Uterus (tissue), 4 donors: ENCODE data around the gene ZC3H7A. TPM values are rescaled to one million over a fixed set of nuclear protein-coding genes. Genes with fewer than 3 reads are reported as not detected.

Source experiments
- DNase-seq, 2 donors: peaks; one replicate each; pipeline ENCODE4 v3.0.0-alpha.2; 2019 to 2020
- H3K27ac ChIP-seq, 2 donors: fragments of 200-600 bp; sonication (generic); 1 replicate in 1 of 2; 2 replicates in 1 of 2; pipeline ENCODE4 v1.5.1; 2016 to 2018
- H3K27me3 ChIP-seq, 2 donors: fragments of 200-600 bp; sonication (generic); one replicate each; pipeline ENCODE4 v1.5.1; 2018 to 2019; ENCODE audit warnings: control low read depth in 1 of 2
- H3K36me3 ChIP-seq, 2 donors: fragments of 200-600 bp; sonication (generic); one replicate each; pipeline ENCODE4 v1.5.1; 2019; ENCODE audit warnings: control low read depth in 1 of 2
- H3K4me1 ChIP-seq, 2 donors: fragments of 200-600 bp; sonication (generic); one replicate each; pipeline ENCODE4 v1.5.1; 2018 to 2019; ENCODE audit warnings: control low read depth in 1 of 2
- H3K4me3 ChIP-seq, 2 donors: fragments of 200-600 bp; sonication (generic); 1 replicate in 1 of 2; 2 replicates in 1 of 2; pipeline ENCODE4 v1.5.1; 2018 to 2019; ENCODE audit warnings: mild to moderate bottlenecking in 1 of 2
- H3K9me3 ChIP-seq, 2 donors: fragments of 200-600 bp; sonication (generic); one replicate each; pipeline ENCODE4 v1.5.1; 2019; ENCODE audit warnings: control low read depth in 1 of 2
- CTCF ChIP-seq, 4 experiments: fragments of 200-600 bp in 2 of 4; fragments of 450-650 bp in 2 of 4; sonication (generic) in 2 of 4; IDR thresholded peaks; one replicate each; pipeline ENCODE4 v1.5.1; 2016 to 2019; ENCODE audit warnings: antibody characterized with exemption in 4 of 4, mild to moderate bottlenecking in 2 of 4, moderate library complexity in 1 of 4
- POLR2A ChIP-seq, 2 donors: fragments of 450-650 bp; IDR thresholded peaks; one replicate each; pipeline ENCODE4 v1.6.1; 2016; ENCODE audit warnings: antibody characterized with exemption in 2 of 2, mild to moderate bottlenecking in 1 of 2, moderate library complexity in 1 of 2
- intact Hi-C: fragments of 100-400 bp; cut with DNase I; formaldehyde crosslinking; loops from one replicate; pipeline ENCODE4 v1.15.1; 2023; ENCODE audit warnings: low total_unique reads
- total RNA-seq, 4 donors: library from RNA; depleted of rRNA in 3 of 4; stranded (reverse); fragments of >200 nt in 3 of 4; gene quantifications; one replicate each; pipeline versions ENCODE4 v1.1.0 to v1.2.4, GENCODE V29; 2014 to 2023
- donor health status: DM: yes; HTN: yes; CAD: no.

Gene ZC3H7A
- total RNA-seq, 4 donors from 2014 or later = 40.9 to 91.2 (median 67.5) TPM

GRCh38 chr16:11740567-11740966, 56.5 kb downstream of the ZC3H7A start:
- peak overlapping the region in 1 of 2 donors; percentile 95 for H3K27ac ChIP-seq
- H3K4me3 ChIP-seq = peak overlapping the region in 1 of 2 donors; percentile 98
- DNase-seq = no peak
- intact Hi-C loops = no loop called here
- peaks cover 4 to 8% of the 10 kb centered on the region in 2 donors for H3K4me1 ChIP-seq
- no peaks in the 10 kb centered on the region for H3K36me3 ChIP-seq
- TF ChIP-seq POLR2A (IDR thresholded peaks at IDR 0.05) (no peak), CTCF (IDR thresholded peaks at IDR 0.05) (no peak)
- H3K27me3 ChIP-seq = no peaks in the 10 kb centered on the region
- no peaks in the 10 kb centered on the region for H3K9me3 ChIP-seq

- Histone ChIP-seq H3K27me3 (no peaks in the 10 kb centered on the region), H3K36me3 (no peaks in the 10 kb centered on the region), H3K4me3 (no peak overlapping the region), H3K9me3 (no peaks in the 10 kb centered on the region), H3K4me1 (peaks cover 4 to 8% of the 10 kb centered on the region in 2 donors), H3K27ac (no peak overlapping the region)
- intact Hi-C loops = no loop called here
- TF ChIP-seq POLR2A (IDR thresholded peaks at IDR 0.05) (no peak), CTCF (IDR thresholded peaks at IDR 0.05) (no peak)
- DNase-seq = no peak
Measured at GRCh38 chr16:11738742-11739544, 58.1 kb downstream of the ZC3H7A start.

GRCh38 chr16:11737713-11738112, 59.3 kb downstream of the ZC3H7A start:
- Histone ChIP-seq H3K4me3 (no peak overlapping the region), H3K27ac (no peak overlapping the region), H3K27me3 (no peaks in the 10 kb centered on the region), H3K9me3 (no peaks in the 10 kb centered on the region), H3K4me1 (peaks cover 4 to 8% of the 10 kb centered on the region in 2 donors), H3K36me3 (no peaks in the 10 kb centered on the region)
- TF ChIP-seq POLR2A (IDR thresholded peaks at IDR 0.05) (no peak), CTCF (IDR thresholded peaks at IDR 0.05) (no peak)
- no peak for DNase-seq
- intact Hi-C loops = no loop called here

GRCh38 chr16:11736903-11737302, 60.2 kb downstream of the ZC3H7A start:
- Histone ChIP-seq H3K36me3 (no peaks in the 10 kb centered on the region), H3K9me3 (no peaks in the 10 kb centered on the region), H3K27me3 (no peaks in the 10 kb centered on the region), H3K27ac (no peak overlapping the region), H3K4me3 (no peak overlapping the region), H3K4me1 (peaks cover 4 to 8% of the 10 kb centered on the region in 2 donors)
- DNase-seq = no peak
- intact Hi-C loops = no loop called here
- no peak for TF ChIP-seq CTCF (IDR thresholded peaks at IDR 0.05)

GRCh38 chr16:11735787-11736186, 61.3 kb downstream of the ZC3H7A start:
- no peak for DNase-seq
- no peaks in the 10 kb centered on the region for H3K9me3 ChIP-seq
- H3K27ac ChIP-seq = no peak overlapping the region
- TF ChIP-seq POLR2A (IDR thresholded peaks at IDR 0.05) (no peak), CTCF (IDR thresholded peaks at IDR 0.05) (no peak)
- peaks cover 4 to 8% of the 10 kb centered on the region in 2 donors for H3K4me1 ChIP-seq
- H3K27me3 ChIP-seq = no peaks in the 10 kb centered on the region
- intact Hi-C loops = no loop called here
- H3K36me3 ChIP-seq = no peaks in the 10 kb centered on the region
- no peak overlapping the region for H3K4me3 ChIP-seq
